Adrenal gland (tissue), 12 donors: ENCODE results near the gene PLCB1. TPM values are rescaled to one million over a fixed set of nuclear protein-coding genes. Genes with fewer than 3 reads are reported as not detected.

Experiments used
- DNase-seq, 7 donors: peaks; one replicate each; pipeline ENCODE4 v3.0.0-alpha.2; 2019 to 2020
- H3K27ac ChIP-seq, 5 donors: fragments of 200-600 bp; sonication (generic) in 4 of 5; 1 replicate in 3 of 5; 2 replicates in 2 of 5; pipeline versions ENCODE4 v1.5.1 to v1.8.0; 2016 to 2020; ENCODE audit warnings: mild to moderate bottlenecking in 1 of 5
- H3K27me3 ChIP-seq: fragments of 200-600 bp; 2 replicates; pipeline ENCODE4 v1.8.0; 2021
- H3K36me3 ChIP-seq, 2 donors: fragments of 200-600 bp; replicated peaks in 1 of 2; 1 replicate in 1 of 2; 2 replicates in 1 of 2; pipeline versions ENCODE4 v1.5.1 to v1.8.0; 2018 to 2022
- H3K4me1 ChIP-seq, 2 donors: fragments of 200-600 bp; replicated peaks in 1 of 2; 1 replicate in 1 of 2; 2 replicates in 1 of 2; pipeline versions ENCODE4 v1.5.1 to v1.8.0; 2018 to 2021
- H3K4me3 ChIP-seq, 4 donors: fragments of 200-600 bp; sonication (generic) in 3 of 4; one replicate each; pipeline ENCODE4 v1.5.1; 2016 to 2018
- H3K9me3 ChIP-seq, 3 donors: fragments of 200-600 bp; sonication (generic) in 1 of 3; replicated peaks in 1 of 3; 1 replicate in 2 of 3; 2 replicates in 1 of 3; pipeline versions ENCODE4 v1.5.1 to v1.8.0; 2016 to 2021
- POLR2A ChIP-seq, 2 donors: fragments of 450-650 bp; IDR thresholded peaks; one replicate each; pipeline ENCODE4 v1.6.1; 2017; ENCODE audit warnings: antibody characterized with exemption in 2 of 2, mild to moderate bottlenecking in 2 of 2, moderate library complexity in 1 of 2
- WGBS, 4 donors: extraction: QIAGEN DNeasy Blood & Tissue Kit in 2 of 4; methylation state at CpG; one replicate each; pipeline versions ENCODE4 v1.1.5 to v1.1.7; 2013 to 2017; 5-methylcytosine and 5-hydroxymethylcytosine counted together
- intact Hi-C, 2 donors: fragments of 100-400 bp; cut with DNase I; formaldehyde crosslinking; loops; one replicate each; pipeline versions ENCODE4 v1.14.1 to v1.15.0; 2022 to 2023
- polyA plus RNA-seq, 3 donors: library from polyadenylated mRNA; stranded (reverse); fragments of 200-250 nt in 2 of 3; fragments of 350-450 nt in 1 of 3; fragmentation: Illumina TruSeq in 1 of 3; extraction: RNeasy Lipid Tissue Mini Kit (QIAGEN cat#74804) in 1 of 3; gene quantifications; one replicate each; pipeline ENCODE4 v1.2.3, GENCODE V29; 2013 to 2014
- total RNA-seq, 9 donors: library from RNA; depleted of rRNA in 4 of 9; stranded (reverse); fragments of >200 nt in 4 of 9; fragments of 120-200 nt in 1 of 9; fragmentation: NEBNext Ultra II Directional in 1 of 9; extraction: Animal tissue kit (Norgen Biotek cat#: 25700) in 1 of 9; gene quantifications; one replicate each; pipeline versions ENCODE4 v1.1.0 to v1.2.4, GENCODE V29; 2013 to 2023
- TF ChIP-seq, protein P1 (sequence below), 6 experiments: fragments of 450-650 bp in 4 of 6; fragments of 200-600 bp in 2 of 6; sonication (generic) in 1 of 6; IDR thresholded peaks; 1 replicate in 5 of 6; 2 replicates in 1 of 6; pipeline versions ENCODE4 v1.5.1 to v1.8.0; 2016 to 2021; ENCODE audit warnings: antibody characterized with exemption in 6 of 6, mild to moderate bottlenecking in 2 of 6, moderate library complexity in 1 of 6
- donor health status: healthy with polysubstance abuse.
- donor health status: Bipolar disorder and iron deficiency.
- donor health status: DM: yes; HTN: yes; CAD: no.
- donor health status: DM: no; HTN: no; CAD: no.
- donor health status: DM: no; HTN: no; CAD: no.
- donor health status: DM: yes; HTN: yes; CAD: no.

PLCB1 gene
- total and polyA plus RNA-seq, 12 donors: 7.7 to 56.6 (median 27.9) TPM

GRCh38 chr20:8305449-8305978 lies 173.4 kb downstream of the PLCB1 start:
- H3K27me3 ChIP-seq: no peaks in the 10 kb centered on the region
- H3K4me1 ChIP-seq: peaks cover 0 to 7% of the 10 kb centered on the region in 2 donors
- H3K36me3 ChIP-seq: no peaks in the 10 kb centered on the region
- no peak overlapping the region for H3K27ac ChIP-seq
- 68 to 73% (median 70%) methylated on average over 11 of the region's 11 CpGs for WGBS, 4 donors
- no peaks in the 10 kb centered on the region for H3K9me3 ChIP-seq
- DNase-seq: peak in 6 of 7 donors; percentile 18 to 67 (median 38)
- H3K4me3 ChIP-seq: no peak overlapping the region
- TF ChIP-seq, protein P1, sequence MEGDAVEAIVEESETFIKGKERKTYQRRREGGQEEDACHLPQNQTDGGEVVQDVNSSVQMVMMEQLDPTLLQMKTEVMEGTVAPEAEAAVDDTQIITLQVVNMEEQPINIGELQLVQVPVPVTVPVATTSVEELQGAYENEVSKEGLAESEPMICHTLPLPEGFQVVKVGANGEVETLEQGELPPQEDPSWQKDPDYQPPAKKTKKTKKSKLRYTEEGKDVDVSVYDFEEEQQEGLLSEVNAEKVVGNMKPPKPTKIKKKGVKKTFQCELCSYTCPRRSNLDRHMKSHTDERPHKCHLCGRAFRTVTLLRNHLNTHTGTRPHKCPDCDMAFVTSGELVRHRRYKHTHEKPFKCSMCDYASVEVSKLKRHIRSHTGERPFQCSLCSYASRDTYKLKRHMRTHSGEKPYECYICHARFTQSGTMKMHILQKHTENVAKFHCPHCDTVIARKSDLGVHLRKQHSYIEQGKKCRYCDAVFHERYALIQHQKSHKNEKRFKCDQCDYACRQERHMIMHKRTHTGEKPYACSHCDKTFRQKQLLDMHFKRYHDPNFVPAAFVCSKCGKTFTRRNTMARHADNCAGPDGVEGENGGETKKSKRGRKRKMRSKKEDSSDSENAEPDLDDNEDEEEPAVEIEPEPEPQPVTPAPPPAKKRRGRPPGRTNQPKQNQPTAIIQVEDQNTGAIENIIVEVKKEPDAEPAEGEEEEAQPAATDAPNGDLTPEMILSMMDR (IDR thresholded peaks at IDR 0.05): peak in 5 of 6 experiments; percentile 28 to 51 (median 46)
- TF ChIP-seq POLR2A (IDR thresholded peaks at IDR 0.05): no peak
- intact Hi-C loops: loop anchor here in 1 of 2 donors (10.0 kb wide), 1 partner anchor 171 kb away; the partner anchor contains the start of gene PLCB1

GRCh38 chr20:8306937-8307336 lies 174.9 kb downstream of the PLCB1 start:
- no peak for TF ChIP-seq POLR2A (IDR thresholded peaks at IDR 0.05)
- TF ChIP-seq, protein P1 (IDR thresholded peaks at IDR 0.05): no peak
- Histone ChIP-seq H3K27me3 (no peaks in the 10 kb centered on the region), H3K9me3 (no peaks in the 10 kb centered on the region), H3K36me3 (no peaks in the 10 kb centered on the region), H3K4me3 (no peak overlapping the region), H3K27ac (no peak overlapping the region), H3K4me1 (peaks cover 0 to 7% of the 10 kb centered on the region in 2 donors)
- intact Hi-C loops: loop anchor here in 1 of 2 donors (10.0 kb wide), 1 partner anchor 172 kb away; the partner anchor contains the start of gene PLCB1
- 30 to 37% (median 32%) methylated on average over 3 of the region's 3 CpGs for WGBS, 4 donors
- DNase-seq: no peak

DNA sequence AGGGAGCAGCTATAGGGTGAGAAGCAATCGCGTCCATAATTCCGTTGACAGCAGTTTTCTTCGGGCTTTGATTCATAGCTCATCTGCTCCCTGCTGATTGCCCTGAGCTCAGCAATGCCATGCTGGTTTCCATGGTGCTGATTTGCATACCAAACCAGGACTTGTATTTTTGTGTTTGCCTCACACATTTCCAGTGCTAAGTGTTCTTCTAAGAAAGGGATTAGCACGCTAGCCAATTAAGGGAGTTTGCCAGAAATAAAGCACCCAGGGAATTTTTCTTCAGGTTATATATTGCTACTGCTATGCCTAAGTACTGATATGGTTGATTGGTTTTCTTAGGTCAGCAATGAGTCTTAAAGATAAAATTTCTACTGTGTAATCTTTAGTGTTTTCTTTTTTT lies 177.6 kb downstream of the PLCB1 start:
- intact Hi-C loops: loop anchor here in 1 of 2 donors (10.0 kb wide), 1 partner anchor 175 kb away; the partner anchor contains the start of gene PLCB1

GRCh38 chr20:8310618-8311017 lies 178.6 kb downstream of the PLCB1 start:
- Histone ChIP-seq H3K27ac (no peak overlapping the region), H3K4me3 (no peak overlapping the region), H3K36me3 (no peaks in the 10 kb centered on the region), H3K27me3 (no peaks in the 10 kb centered on the region), H3K4me1 (peaks cover 0 to 7% of the 10 kb centered on the region in 2 donors), H3K9me3 (no peaks in the 10 kb centered on the region)
- TF ChIP-seq, protein P1 (IDR thresholded peaks at IDR 0.05): no peak
- TF ChIP-seq POLR2A (IDR thresholded peaks at IDR 0.05): no peak
- intact Hi-C loops: no loop called here
- WGBS, 4 donors: 71 to 78% (median 75%) methylated on average over 4 of the region's 4 CpGs
- DNase-seq: no peak

More for the DNA sequence above, 177.6 kb downstream of the PLCB1 start:
- Histone ChIP-seq H3K4me1 (peaks cover 0 to 7% of the 10 kb centered on the region in 2 donors), H3K27ac (no peak overlapping the region), H3K36me3 (no peaks in the 10 kb centered on the region), H3K27me3 (no peaks in the 10 kb centered on the region), H3K4me3 (no peak overlapping the region), H3K9me3 (no peaks in the 10 kb centered on the region)
- TF ChIP-seq, protein P1 (IDR thresholded peaks at IDR 0.05): no peak
- TF ChIP-seq POLR2A (IDR thresholded peaks at IDR 0.05): no peak
- DNase-seq: no peak
- WGBS, 4 donors: 69 to 79% (median 77%) methylated on average over 5 of the region's 5 CpGs
